Measurements from ENCODE around the gene PITHD1.

DNA sequence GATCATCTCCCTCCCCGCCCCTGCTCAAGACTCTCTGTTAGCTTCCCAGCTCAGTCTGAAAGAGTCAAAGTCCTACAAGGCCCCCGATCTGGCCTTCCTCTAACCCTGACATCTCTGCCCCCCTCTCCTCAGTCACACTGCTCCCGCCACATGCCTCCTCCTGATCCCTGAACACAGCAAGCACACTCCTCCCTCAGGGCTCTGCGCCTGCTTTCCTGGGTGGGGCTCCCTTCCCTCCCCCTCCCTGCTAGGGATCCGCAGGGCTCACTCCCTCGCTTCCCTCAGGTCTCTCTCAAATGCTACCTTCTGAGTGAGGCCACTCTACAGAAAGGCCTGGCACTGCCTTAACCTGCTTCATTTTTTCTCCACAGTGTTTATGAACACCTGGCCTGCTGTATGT, 28.1 kb downstream of the PITHD1 start:
- TF ChIP-seq, protein P1, sequence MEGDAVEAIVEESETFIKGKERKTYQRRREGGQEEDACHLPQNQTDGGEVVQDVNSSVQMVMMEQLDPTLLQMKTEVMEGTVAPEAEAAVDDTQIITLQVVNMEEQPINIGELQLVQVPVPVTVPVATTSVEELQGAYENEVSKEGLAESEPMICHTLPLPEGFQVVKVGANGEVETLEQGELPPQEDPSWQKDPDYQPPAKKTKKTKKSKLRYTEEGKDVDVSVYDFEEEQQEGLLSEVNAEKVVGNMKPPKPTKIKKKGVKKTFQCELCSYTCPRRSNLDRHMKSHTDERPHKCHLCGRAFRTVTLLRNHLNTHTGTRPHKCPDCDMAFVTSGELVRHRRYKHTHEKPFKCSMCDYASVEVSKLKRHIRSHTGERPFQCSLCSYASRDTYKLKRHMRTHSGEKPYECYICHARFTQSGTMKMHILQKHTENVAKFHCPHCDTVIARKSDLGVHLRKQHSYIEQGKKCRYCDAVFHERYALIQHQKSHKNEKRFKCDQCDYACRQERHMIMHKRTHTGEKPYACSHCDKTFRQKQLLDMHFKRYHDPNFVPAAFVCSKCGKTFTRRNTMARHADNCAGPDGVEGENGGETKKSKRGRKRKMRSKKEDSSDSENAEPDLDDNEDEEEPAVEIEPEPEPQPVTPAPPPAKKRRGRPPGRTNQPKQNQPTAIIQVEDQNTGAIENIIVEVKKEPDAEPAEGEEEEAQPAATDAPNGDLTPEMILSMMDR (IDR thresholded peaks at IDR 0.05) = no peak
- TF ChIP-seq POLR2A (IDR thresholded peaks at IDR 0.05) (no peak), EP300 (IDR thresholded peaks at IDR 0.05) (no peak)

Measured in tibial nerve (tissue), 4 donors.